Testis (tissue), 2 donors: ENCODE measurements around the gene ITPKB.

Experiments
- CTCF ChIP-seq, 3 experiments: fragments of 450-650 bp in 2 of 3; fragments of 200-600 bp in 1 of 3; sonication (generic) in 1 of 3; IDR thresholded peaks; one replicate each; pipeline ENCODE4 v1.5.1; 2016 to 2019; ENCODE audit warnings: antibody characterized with exemption in 3 of 3, mild to moderate bottlenecking in 2 of 3, moderate library complexity in 1 of 3
- POLR2A ChIP-seq: fragments of 450-650 bp; IDR thresholded peaks from one replicate; pipeline ENCODE4 v1.6.1; 2017; ENCODE audit warnings: antibody characterized with exemption, mild to moderate bottlenecking, moderate library complexity

DNA sequence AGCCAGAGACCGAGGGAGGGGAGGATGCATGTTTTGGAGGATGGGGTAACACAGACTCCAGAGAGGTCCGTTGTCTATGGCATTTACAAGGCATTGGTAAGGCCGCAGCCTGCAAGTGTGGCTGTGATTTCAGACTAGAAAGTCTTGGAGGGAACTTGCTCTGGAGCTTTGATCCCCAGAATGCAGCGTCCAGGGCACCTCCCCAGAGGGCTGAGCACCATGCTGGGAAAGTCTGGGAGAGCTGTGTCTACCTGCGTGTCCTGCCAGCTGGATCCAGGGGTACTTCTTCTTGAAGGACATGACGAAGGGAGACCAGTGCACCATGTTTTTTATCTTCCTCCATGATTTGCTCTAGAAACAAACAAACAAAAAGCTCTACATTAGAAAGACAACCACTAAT is 90.7 kb downstream of the ITPKB start:
- no peak for TF ChIP-seq CTCF (IDR thresholded peaks at IDR 0.05)
- TF ChIP-seq POLR2A: no peak
